PFSK-1 (cell line): ENCODE results near the gene ARFGEF2.

Experiments
- POLR2AphosphoS5 ChIP-seq: IDR thresholded peaks from 2 replicates; pipeline ENCODE4 v1.6.1; 2012; ENCODE audit warnings: low read depth, mild to moderate bottlenecking, control low read depth, low read length, moderate library complexity
- REST ChIP-seq, 2 experiments: IDR thresholded peaks; 2 replicates each; pipeline versions ENCODE4 v1.6.1 to v1.8.0; 2011 to 2012; ENCODE audit warnings: low read depth in 2 of 2, low read length in 2 of 2, control low read depth in 1 of 2, inconsistent platforms in 1 of 2, mild to moderate bottlenecking in 1 of 2, moderate library complexity in 1 of 2; ENCODE audit not compliant: insufficient read depth in 1 of 2
- SIN3A ChIP-seq: IDR thresholded peaks from 2 replicates; pipeline ENCODE4 v1.6.1; 2012; ENCODE audit warnings: mild to moderate bottlenecking, low read length, moderate library complexity, borderline replicate concordance; ENCODE audit not compliant: insufficient read depth
- TAF1 ChIP-seq: IDR thresholded peaks from 2 replicates; pipeline ENCODE4 v1.6.1; 2012; ENCODE audit warnings: low read length, control low read depth, borderline replicate concordance; ENCODE audit not compliant: insufficient read depth

DNA sequence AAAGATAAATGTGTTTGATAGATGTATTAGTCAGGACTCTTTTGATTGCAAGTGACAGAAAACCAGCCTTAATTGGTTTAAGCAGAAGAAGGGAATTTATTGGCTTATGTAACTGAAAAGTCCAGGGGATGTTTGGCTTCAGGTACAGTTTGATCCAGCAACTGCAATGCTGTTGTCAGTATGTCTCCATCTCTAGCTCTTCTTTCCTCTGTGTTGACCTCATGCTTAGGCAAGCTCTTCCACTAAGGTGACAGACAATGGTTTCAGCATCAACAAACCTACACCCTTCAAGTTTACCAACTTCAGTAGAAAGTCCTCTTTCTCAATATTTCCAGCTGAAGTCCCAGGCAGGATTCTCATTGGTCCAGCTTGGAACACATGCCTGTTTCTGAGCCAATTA, 28.1 kb upstream of the ARFGEF2 start:
- TF ChIP-seq POLR2AphosphoS5 (no peak), REST (IDR thresholded peaks at IDR 0.05; ENCODE audit: insufficient read depth in 1 of 2, low read depth in 2 of 2, low read length in 2 of 2) (no peak), TAF1 (no peak), SIN3A (no peak)
